ENCODE results near the gene ANKMY2. TPM values are rescaled to one million over a fixed set of nuclear protein-coding genes. Genes with fewer than 3 reads are reported as not detected.

The ANKMY2 gene
- polyA plus RNA-seq, 1 donor from 2014 or later, result 94.7 TPM

DNA sequence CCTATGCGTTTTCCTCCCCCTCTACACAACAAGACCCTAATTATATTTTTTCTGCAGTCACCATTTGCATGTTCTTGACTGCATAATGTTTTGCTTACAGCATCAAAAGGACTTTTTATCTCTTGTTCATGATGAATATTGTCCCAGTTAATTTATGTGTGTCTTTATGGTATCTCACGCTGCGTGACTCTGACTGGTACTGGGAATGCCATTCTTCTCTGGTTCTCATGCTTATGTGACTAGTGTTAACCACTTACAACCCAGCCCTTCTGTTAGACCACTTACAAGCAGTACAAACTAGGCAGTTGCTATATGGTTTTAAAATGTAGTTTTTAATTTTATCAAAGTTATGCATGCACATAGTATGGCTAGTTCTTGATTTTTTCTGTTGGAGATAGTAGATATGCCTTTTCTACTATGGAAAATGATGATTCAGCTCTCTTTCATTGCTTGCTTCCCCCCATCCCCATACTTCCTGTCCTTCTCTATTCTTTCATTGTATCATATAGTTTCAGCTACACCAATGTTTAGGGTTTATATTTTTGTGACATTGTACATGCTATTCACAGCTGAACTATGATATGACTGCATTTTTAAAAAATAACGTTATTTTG lies 25.3 kb upstream of the ANKMY2 start:
- Histone ChIP-seq H3K9me2 (ENCODE audit: insufficient read depth, low read length) (no peaks in the 10 kb centered on the region), H3K4me2 (ENCODE audit: low read length) (no peak overlapping the region), H3K27ac (ENCODE audit: low read length) (no peak overlapping the region), H3K79me2 (replicated peaks; ENCODE audit: insufficient read depth, low read length) (no peaks in the 10 kb centered on the region), H3K36me3 (ENCODE audit: insufficient read depth, low read length) (peaks cover 10% of the 10 kb centered on the region), H3K9me3 (ENCODE audit: low read length) (no peaks in the 10 kb centered on the region), H3K27me3 (ENCODE audit: insufficient read depth, low read depth, low read length) (no peaks in the 10 kb centered on the region), H2AFZ (ENCODE audit: low read depth, low read length) (no peak overlapping the region), H3K9ac (ENCODE audit: low read length) (no peak overlapping the region), H3K4me3 (ENCODE audit: low read length) (no peak overlapping the region), H3F3A (ENCODE audit: insufficient read depth, low read length, poor library complexity, severe bottlenecking) (no peaks in the 10 kb centered on the region), H4K20me1 (ENCODE audit: insufficient read depth) (no peaks in the 10 kb centered on the region)
- TF ChIP-seq TAF1 (IDR thresholded peaks at IDR 0.05; ENCODE audit: low read depth) (no peak), RAD21 (conservative IDR thresholded peaks at IDR 0.05) (no peak), MXI1 (conservative IDR thresholded peaks at IDR 0.05; ENCODE audit: poor library complexity, severe bottlenecking) (no peak), REST (IDR thresholded peaks at IDR 0.05; ENCODE audit: borderline replicate concordance) (no peak), POLR2AphosphoS5 (IDR thresholded peaks at IDR 0.05) (no peak), EP300 (conservative IDR thresholded peaks at IDR 0.05; ENCODE audit: poor library complexity, severe bottlenecking) (no peak), EZH2 (IDR thresholded peaks at IDR 0.05; ENCODE audit: borderline replicate concordance, insufficient read depth, low read length, poor library complexity, severe bottlenecking) (no peak), SMC3 (conservative IDR thresholded peaks at IDR 0.05; ENCODE audit: poor library complexity) (no peak)
- TF ChIP-seq, protein P1, sequence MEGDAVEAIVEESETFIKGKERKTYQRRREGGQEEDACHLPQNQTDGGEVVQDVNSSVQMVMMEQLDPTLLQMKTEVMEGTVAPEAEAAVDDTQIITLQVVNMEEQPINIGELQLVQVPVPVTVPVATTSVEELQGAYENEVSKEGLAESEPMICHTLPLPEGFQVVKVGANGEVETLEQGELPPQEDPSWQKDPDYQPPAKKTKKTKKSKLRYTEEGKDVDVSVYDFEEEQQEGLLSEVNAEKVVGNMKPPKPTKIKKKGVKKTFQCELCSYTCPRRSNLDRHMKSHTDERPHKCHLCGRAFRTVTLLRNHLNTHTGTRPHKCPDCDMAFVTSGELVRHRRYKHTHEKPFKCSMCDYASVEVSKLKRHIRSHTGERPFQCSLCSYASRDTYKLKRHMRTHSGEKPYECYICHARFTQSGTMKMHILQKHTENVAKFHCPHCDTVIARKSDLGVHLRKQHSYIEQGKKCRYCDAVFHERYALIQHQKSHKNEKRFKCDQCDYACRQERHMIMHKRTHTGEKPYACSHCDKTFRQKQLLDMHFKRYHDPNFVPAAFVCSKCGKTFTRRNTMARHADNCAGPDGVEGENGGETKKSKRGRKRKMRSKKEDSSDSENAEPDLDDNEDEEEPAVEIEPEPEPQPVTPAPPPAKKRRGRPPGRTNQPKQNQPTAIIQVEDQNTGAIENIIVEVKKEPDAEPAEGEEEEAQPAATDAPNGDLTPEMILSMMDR (IDR thresholded peaks at IDR 0.05; ENCODE audit: poor library complexity, severe bottlenecking), result no peak

DNA sequence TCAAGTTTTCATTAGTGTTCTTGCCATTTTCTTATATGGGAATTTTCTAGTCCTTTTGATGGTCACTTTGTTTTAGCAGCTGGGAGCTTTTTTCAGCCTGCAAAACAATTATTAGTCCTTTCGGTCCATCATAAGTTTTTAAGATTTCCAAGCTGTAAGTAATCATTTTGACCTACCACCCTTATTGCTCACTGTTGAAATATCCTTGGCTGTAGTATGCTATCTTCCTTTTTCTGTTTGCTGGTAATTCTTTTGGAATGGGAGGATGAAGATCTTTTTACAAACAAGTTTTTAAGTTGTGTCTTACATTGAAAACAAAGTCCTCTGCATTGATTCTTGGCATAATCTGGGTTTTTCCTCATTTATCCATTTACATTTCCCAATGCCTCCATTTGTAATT lies 24.5 kb upstream of the ANKMY2 start:
- Histone ChIP-seq H3K27me3 (ENCODE audit: insufficient read depth, low read depth, low read length) (no peaks in the 10 kb centered on the region), H4K20me1 (ENCODE audit: insufficient read depth) (no peaks in the 10 kb centered on the region), H3K9ac (ENCODE audit: low read length) (no peak overlapping the region), H3K36me3 (ENCODE audit: insufficient read depth, low read length) (peaks cover 6% of the 10 kb centered on the region), H2AFZ (ENCODE audit: low read depth, low read length) (no peak overlapping the region), H3K27ac (ENCODE audit: low read length) (no peak overlapping the region), H3F3A (ENCODE audit: insufficient read depth, low read length, poor library complexity, severe bottlenecking) (no peaks in the 10 kb centered on the region), H3K9me3 (ENCODE audit: low read length) (no peaks in the 10 kb centered on the region), H3K4me3 (ENCODE audit: low read length) (no peak overlapping the region), H3K79me2 (replicated peaks; ENCODE audit: insufficient read depth, low read length) (no peaks in the 10 kb centered on the region), H3K9me2 (ENCODE audit: insufficient read depth, low read length) (no peaks in the 10 kb centered on the region), H3K4me2 (ENCODE audit: low read length) (no peak overlapping the region)
- TF ChIP-seq RAD21 (conservative IDR thresholded peaks at IDR 0.05), result no peak
- no peak for TF ChIP-seq EP300 (conservative IDR thresholded peaks at IDR 0.05; ENCODE audit: poor library complexity, severe bottlenecking)
- TF ChIP-seq POLR2AphosphoS5 (IDR thresholded peaks at IDR 0.05), result no peak
- no peak for TF ChIP-seq REST (IDR thresholded peaks at IDR 0.05; ENCODE audit: borderline replicate concordance)
- TF ChIP-seq MXI1 (conservative IDR thresholded peaks at IDR 0.05; ENCODE audit: poor library complexity, severe bottlenecking), result no peak
- TF ChIP-seq, protein P1 (IDR thresholded peaks at IDR 0.05; ENCODE audit: poor library complexity, severe bottlenecking), result no peak
- no peak for TF ChIP-seq EZH2 (IDR thresholded peaks at IDR 0.05; ENCODE audit: borderline replicate concordance, insufficient read depth, low read length, poor library complexity, severe bottlenecking)
- TF ChIP-seq TAF1 (IDR thresholded peaks at IDR 0.05; ENCODE audit: low read depth), result no peak
- TF ChIP-seq SMC3 (conservative IDR thresholded peaks at IDR 0.05; ENCODE audit: poor library complexity), result no peak
